ENCODE measurements around the gene GRIN3B. TPM values are rescaled to one million over a fixed set of nuclear protein-coding genes. Genes with fewer than 3 reads are reported as not detected.

Gene GRIN3B
- total and polyA plus RNA-seq, 9 of the 15 experiments (the other 6 are each of a cell fraction or from before 2014, with no cell fraction given): 0.06 to 0.95 (median 0.19) TPM; not detected in 6

- TF ChIP-seq ZNF318 (IDR thresholded peaks at IDR 0.05; ENCODE audit: borderline replicate concordance in 1 of 2, low read depth in 1 of 2) (no peak), HDAC1 (IDR thresholded peaks at IDR 0.05) (no peak; a peak in 2 of 4 replicates), USF1 (CRISPR knock-in tag; IDR thresholded peaks at IDR 0.05) (no peak; the same call in 1 of the 2 replicates), NR2F6 (CRISPR knock-in tag; IDR thresholded peaks at IDR 0.05) (no peak), KLF16 (IDR thresholded peaks at IDR 0.05) (peak; percentile 65; the same call in 1 of the 2 replicates), ZNF3 (CRISPR knock-in tag; IDR thresholded peaks at IDR 0.05) (no peak), ZNF436 (CRISPR knock-in tag; IDR thresholded peaks at IDR 0.05) (no peak), YY1 (IDR thresholded peaks at IDR 0.05; ENCODE audit: borderline replicate concordance in 1 of 3, control insufficient read depth in 1 of 3, extremely low read depth in 1 of 3, insufficient read depth in 3 of 3, insufficient read length in 1 of 3, insufficient replicate concordance in 2 of 3, low read depth in 1 of 3, low read length in 2 of 3) (peak in 2 of 3 experiments; percentile 23 to 38), KLF13 (tag; IDR thresholded peaks at IDR 0.05; ENCODE audit: borderline replicate concordance, low read depth) (0 out of 2 replicates have a peak, but pooled peaks have one; percentile 28), SIX5 (IDR thresholded peaks at IDR 0.05; ENCODE audit: borderline replicate concordance in 1 of 2, insufficient read depth in 1 of 2, low read depth in 1 of 2, low read length in 2 of 2) (no peak), CBX1 (IDR thresholded peaks at IDR 0.05; ENCODE audit: low read depth) (no peak), SMAD2 (IDR thresholded peaks at IDR 0.05; ENCODE audit: low read depth, low read length) (no peak)
- TF ChIP-seq, protein P1, sequence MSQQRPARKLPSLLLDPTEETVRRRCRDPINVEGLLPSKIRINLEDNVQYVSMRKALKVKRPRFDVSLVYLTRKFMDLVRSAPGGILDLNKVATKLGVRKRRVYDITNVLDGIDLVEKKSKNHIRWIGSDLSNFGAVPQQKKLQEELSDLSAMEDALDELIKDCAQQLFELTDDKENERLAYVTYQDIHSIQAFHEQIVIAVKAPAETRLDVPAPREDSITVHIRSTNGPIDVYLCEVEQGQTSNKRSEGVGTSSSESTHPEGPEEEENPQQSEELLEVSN (IDR thresholded peaks at IDR 0.05; ENCODE audit: borderline replicate concordance in 1 of 2, extremely low read depth in 1 of 2, insufficient read depth in 1 of 2, insufficient read length in 1 of 2, low read depth in 1 of 2, low read length in 1 of 2, poor library complexity in 1 of 2, severe bottlenecking in 1 of 2): peak; percentile 44 to 75
- TF ChIP-seq, protein P2, sequence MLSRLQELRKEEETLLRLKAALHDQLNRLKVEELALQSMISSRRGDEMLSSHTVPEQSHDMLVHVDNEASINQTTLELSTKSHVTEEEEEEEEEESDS (CRISPR knock-in tag; IDR thresholded peaks at IDR 0.05): no peak
These were observed 45.3 kb upstream of the GRIN3B start (continued) for GRCh38 chr19:954672-955494.

Measured in K562 (cell line).